ENCODE measurements around the gene FGFR2. TPM values are rescaled to one million over a fixed set of nuclear protein-coding genes. Genes with fewer than 3 reads are reported as not detected.

Gene FGFR2
- total RNA-seq = 0.52 TPM in 1 of 2 replicates, not detected in the other

GRCh38 chr10:121598263-121599249 lies at the start of gene FGFR2:
Gene FGFR2, minus strand, starts transcription at chr10:121598444. Its CDS starts 4,627 bp downstream, at chr10:121593817.

Data from epithelial cell of alveolus of lung (primary cell).